Hepatocyte (in vitro differentiated cells): ENCODE data around the gene USP8.

Source experiments
- CTCF ChIP-seq: fragments of 200-600 bp; sonication (generic); IDR thresholded peaks from 2 replicates; pipeline ENCODE4 v1.5.1; 2016; ENCODE audit warnings: antibody characterized with exemption, mild to moderate bottlenecking; ENCODE audit not compliant: poor library complexity
- EZH2 ChIP-seq: fragments of 200-600 bp; sonication (generic); IDR thresholded peaks from 2 replicates; pipeline ENCODE4 v1.6.1; 2016; ENCODE audit warnings: antibody characterized with exemption, mild to moderate bottlenecking, borderline replicate concordance

DNA sequence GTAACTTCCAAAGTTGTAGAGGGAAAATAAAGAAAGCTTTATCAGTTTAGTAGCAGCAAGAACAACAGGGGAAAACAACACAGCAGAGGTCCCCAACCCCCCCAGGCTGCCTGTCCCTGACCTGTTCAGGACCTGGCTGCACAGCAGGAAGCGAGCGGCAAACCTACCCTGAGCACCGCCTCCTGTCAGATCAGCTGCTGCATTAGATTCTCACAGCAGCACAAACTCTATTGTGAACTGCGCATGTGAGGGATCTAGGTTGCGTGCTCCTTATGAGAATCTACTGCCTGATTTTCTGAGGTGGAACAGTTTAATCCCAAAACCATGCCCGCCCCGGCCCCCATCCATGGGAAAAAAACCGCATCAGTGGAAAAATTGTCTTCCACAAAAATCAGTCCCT is 81.9 kb downstream of the USP8 start:
- TF ChIP-seq CTCF (no peak), EZH2 (no peak)
